Activated CD4-positive, alpha-beta T cell treated with anti-CD3 and anti-CD28 coated beads, Interleukin-2, amount 50 U/mL, for 24 hours (primary cell): ENCODE measurements around the gene TTC32.
"Not testable (repeated sequence)": the region's sequence is repeated elsewhere in the genome, so short reads cannot be mapped to it uniquely, and the experiment has no call there.

Experiments
- DNase-seq, 2 donors: peaks; one replicate each; pipeline ENCODE4 v3.0.0-alpha.2; 2020; ENCODE audit warnings: low read depth in 1 of 2, low spot score in 1 of 2

Gene TTC32

DNA sequence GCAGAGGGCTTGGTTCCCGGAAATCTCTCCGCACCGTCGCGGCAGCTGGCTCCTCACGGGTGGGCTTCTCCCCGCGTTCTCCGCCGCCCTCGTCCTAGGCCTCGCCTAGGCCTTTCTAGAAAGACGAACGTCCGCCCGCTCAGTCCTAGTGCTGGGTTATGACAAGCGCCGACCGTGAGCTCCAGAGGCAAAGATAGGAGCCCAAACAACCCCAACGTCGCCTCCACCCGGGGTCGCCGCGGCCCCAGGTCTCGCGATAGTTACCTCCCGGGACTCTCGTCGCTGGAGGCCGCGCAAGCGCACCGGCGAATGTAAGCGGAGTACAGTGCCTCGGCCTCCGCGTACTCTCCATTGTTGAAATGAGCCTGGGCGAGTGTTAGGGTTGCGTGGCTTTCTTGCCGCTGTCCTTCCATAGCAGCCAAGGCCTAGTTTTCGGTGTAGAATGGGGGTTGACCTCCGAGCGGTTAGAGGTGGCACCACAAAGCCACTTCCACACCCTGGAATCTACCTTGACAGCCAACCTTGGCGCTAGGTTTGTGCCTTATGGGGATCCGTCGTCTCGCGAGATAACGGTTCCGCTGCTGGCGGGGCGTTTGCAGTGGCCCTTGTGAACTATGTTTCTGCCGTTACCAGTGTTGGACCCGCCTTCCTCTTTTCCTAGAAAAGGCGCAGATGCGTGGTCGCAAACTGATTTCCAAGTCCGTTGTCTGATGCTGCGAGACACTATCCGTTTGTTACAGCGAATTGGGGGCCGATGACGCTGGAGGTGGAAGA, at the start of gene TTC32:
Gene TTC32 (minus strand): TSS at position 542 of the 774 bp plus-strand sequence. CDS start 129 bp downstream, at position 413.
- peak; percentile 86 to 89 for DNase-seq

DNA sequence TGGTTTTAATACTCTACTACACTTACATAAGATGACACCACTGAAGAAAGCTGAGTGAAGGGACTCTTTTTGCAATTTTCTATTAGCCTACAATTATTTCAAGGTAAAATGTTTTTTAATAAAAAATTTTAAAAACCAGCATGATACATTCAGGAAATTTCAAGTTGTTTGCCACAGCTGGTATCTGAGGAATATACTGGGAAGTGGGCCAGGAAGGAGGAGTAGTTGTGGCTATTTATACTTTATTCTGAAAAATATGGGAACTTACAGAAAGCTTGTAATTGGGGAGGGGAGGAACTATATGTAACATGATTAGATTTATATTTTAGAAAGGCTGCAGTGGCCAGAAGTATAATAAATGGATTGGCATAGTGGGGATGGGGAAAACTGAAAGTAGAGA, 47.3 kb upstream of the TTC32 start:
- no peak for DNase-seq

DNA sequence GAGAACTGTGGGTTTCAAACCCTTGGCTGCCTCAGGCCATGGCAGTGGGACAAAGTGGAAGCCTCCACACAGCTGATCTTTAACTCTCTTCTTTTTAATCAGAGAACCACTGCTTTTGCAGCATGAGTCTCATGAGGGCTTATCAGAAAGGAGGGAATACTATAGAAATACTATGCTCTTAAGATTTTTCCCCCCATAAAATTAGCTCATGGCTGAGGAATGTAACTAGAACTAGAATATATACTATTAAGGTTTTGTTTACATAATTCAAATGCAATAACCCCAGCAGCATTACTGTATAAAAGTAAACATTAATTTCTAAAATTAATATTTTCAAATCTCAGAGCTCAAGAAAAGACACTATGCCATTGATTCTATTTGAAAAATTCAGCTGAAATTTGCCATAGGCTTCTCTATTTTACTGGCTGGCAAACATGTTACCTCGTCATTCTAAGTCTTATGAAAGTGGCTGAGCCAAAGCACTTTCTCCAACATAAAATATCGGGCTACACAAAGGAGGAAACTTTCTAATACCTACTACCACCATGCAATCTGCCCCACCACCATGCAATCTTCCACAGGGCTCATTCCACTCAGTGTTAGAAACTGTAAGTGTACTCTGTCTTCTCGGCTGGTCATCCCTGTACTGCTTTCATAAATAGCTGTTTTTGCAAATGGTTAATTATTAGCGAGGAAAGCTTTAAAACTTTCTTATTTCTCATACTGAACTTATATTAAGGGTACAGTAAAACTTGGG, 45.6 kb upstream of the TTC32 start:
- no peak for DNase-seq

DNA sequence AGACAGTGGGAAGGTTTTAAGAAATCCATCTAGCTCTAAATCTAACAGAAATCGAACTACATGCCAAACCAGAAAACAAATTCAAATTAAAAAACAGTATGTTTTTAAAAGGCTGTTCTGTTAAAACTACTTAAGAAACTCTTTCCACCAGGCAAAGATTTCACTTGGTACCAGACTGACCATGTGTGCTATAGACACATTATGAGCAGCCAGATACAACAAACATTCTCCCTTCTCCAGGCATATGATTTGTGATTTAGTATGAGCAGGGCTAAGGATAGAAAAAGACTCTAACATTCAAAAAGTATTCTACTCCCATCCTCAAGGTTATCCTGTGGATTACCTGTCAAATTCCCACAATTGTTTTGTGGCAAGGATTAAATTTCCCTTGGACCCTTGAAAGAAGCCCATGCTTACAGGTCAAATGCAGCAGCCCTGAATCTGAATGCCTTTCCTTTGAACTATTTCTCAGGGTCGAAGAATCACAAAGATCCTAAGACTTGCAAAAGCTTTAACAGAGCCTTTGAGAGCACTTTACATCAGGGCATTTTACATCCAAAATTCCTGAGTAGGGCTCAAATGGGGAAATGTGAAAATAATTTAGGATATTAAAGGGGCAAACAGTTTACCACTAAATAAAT, 42.5 kb upstream of the TTC32 start:
- DNase-seq = no peak

DNA sequence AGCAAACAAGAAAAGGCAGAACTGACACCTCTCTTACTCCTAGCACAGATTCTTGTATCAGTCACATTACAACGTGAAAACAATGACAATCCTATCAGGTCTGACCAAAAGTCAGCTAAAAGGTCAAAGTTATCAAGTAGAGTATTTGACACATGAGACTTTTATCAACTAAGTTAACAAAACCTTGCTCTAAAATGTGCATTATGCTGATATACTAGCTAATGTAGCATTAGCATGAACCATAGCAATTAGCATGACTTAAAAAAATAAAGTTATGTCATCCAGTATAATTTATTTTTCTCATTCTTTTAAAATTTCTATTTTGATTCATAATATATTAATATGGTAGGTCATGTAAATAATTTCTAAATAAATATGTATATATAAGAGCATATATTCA, 41.4 kb upstream of the TTC32 start:
- no peak for DNase-seq

DNA sequence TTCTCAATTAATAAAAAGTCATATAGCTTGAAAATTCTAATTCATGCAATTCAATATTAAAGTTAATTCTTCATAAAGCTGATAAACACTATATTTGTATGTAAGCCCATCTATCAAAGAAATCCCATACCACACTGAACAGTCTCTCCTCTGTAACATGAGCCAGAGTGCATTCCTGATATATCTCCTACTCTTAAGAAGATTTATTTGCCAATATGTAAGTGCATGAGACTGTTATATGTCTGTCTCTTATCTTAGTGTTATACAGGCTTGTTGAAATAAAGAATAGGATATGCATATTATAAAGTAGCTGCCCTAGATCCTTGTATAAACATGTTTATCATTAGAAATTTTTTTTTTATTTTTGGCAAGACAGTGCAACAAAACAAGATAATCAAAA, 40.4 kb upstream of the TTC32 start:
- DNase-seq = no peak

DNA sequence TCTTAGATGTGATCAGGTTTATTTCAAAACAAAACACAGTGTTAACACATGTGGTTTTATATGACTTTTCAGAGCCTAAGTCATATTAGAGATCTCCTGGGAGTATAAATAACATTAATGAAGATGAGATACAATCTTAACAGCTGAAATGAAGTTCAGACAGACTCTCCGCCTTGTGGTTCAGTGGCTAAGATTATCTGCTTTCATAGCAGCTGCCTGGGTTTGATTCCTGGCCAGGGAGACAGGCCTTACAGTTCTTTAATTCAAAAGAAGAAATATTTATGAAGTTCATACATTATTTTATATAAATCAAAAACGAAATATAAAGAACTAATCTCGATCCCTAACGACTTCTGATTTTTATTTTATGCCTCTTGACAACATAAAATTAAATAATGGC, 35.2 kb upstream of the TTC32 start:
- no peak for DNase-seq

DNA sequence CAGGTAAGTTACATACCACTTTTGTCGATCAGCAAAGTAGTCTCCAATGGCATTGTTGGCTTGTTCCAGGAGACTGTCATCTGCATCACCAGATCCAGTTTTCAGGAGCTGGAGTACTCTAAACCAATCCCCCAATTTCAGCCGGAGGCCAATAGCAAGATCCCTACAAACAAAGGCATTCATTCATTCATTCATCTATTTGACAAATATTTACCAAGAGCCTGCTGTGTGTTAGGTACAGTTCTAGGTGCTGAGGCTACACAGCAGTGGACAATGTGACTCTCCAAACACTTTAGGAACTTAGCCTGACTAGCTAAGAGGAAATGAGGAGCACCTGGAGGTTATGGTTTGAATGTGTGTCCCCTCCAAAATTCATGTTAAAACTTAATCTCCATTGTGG, 34.4 kb upstream of the TTC32 start:
- no peak for DNase-seq

DNA sequence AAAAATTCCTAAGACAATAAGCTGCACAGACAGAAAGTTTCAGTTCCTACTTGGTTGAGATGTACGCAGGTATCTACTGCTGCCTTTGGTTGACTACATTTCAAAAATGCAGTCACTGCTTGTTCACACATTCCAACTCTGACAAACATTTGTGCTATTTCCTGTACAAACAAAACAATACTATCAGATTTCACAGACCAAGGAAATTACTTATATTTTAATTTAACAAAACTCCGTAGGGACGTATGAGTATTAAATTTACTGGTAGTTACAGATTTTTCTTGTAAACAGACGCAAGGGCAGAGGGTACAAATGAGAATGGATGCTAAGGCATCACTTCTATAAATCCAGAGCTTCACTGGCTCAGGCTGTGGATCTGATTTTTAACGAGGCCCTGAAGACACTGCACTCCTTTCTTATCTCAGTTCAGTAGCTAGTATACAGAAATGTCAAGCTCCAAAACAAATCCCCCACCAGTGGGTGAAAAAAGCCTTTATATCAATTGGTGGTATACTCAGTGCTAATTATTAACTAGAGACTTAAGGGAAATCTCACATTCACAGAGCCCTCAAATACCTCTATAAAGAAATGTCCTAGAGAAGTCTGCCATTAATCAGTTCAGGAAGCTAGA, 31.7 kb upstream of the TTC32 start:
- DNase-seq = no peak

DNA sequence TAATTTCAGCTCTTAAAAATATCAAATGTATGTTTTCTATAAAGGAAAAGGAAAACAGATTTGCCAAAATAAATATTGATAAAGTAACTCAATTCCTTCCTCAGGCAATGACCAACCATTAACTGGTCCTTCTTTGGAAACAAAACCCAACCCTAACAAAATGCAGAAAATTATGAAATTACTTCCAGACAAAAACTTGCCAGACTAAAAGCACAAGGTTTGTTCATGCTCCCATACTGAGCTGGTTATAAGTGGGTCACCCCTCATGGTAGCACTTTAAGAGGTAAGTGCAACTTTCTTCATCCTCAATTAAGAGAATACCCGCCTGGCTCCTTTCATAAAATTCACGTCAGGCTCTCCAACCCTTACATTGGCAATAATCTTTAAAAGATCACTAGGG, 31.1 kb upstream of the TTC32 start:
- no peak for DNase-seq

DNA sequence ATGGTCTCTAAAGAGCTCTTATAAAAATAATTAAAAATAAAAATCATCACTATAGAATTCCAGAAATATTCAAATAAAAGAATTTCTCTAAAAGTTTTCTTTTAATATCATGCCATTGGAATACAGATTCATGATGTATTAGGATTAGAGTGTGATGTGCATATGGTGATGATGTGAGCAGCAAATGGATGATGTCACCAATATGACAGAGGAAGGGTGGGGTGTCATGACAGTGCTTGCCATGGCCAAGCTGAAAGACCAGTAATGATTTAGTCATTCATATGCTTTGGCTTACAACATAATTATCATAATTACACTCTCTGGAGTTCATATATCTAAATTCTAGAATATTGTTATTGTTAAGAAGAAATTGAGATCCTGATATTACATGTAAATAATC, 27.4 kb upstream of the TTC32 start:
- DNase-seq = no peak

DNA sequence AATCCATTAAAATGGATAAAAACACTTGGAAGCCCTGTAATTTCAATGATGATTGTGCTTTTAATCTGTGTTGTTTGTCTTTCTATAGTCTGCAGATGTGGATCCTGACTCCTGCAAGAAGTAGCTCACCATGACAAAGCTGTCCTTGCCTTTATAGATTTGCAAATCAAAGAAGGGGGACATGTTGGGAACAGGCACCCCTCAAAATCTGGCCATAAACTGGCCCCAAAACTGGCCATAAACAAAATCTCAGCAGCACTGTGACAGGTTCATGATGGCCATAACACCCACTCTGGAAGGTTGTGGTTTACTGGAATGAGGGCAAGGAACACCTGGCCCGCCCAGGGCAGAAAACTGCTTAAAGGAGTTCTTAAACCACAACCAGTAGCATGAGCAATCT, 26.0 kb upstream of the TTC32 start:
- DNase-seq = not testable (repeated sequence)

DNA sequence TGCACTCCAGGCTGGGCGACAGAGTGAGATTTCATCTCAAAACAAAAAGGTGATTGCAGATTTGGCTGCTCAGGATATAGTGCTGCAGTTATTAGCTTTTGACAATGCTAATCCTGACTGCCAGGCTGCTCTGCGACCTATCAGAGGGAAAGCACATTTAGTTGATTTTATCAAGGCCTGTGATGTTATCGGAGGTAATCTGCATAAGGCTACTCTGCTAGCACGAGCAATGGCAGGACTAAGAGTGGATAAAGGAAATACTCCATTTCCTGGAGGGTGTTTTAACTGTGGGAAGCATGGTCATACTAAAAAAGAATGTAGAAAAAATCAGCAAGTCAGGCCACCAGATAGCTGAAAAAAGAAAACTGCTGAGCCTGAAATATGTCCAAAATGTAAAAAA, 22.7 kb upstream of the TTC32 start:
- not testable (repeated sequence) for DNase-seq

DNA sequence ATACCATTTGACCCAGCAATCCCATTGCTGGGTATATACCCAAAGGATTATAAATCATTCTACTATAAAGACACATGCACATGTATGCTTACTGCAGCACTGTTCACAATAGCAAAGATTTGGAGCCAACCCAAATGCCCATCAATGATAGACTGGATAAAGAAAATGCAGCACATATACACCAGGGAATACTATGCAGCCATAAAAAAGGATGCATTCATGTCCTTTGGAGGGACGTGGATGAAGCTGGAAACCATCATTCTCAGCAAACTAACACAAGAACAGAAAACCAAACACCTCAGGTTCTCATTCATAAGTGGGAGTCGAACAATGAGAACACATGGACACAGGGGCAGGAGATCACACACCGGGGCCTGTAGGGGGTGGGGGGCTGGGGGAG, 20.4 kb upstream of the TTC32 start:
- not testable (repeated sequence) for DNase-seq

DNA sequence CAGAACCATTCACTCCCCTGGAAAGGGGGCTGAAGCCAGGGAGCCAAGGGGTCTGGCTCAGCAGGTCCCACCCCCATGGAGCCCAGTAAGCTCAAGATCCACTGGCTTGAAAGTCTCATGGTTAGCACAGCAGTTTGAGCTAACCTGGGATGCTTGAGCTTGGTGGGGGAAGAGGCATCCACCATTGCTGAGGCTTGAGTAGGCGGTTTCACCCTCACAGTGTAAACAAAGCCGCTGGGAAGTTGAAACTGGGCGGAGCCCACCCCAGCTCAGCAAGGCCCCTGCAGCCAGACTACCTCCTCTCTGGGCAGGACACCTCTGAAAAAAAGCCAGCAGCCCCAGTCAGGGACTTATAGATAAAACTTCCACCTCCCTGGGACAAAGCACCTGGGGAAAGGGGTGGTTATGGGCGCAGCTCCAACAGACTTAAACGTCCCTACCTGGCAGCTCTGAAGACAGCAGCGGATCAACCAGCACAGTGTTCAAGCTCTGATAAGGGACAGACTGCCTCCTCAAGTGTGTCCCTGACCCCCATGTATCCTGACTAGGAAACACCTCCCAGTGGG, 14.7 kb upstream of the TTC32 start:
- no peak for DNase-seq

DNA sequence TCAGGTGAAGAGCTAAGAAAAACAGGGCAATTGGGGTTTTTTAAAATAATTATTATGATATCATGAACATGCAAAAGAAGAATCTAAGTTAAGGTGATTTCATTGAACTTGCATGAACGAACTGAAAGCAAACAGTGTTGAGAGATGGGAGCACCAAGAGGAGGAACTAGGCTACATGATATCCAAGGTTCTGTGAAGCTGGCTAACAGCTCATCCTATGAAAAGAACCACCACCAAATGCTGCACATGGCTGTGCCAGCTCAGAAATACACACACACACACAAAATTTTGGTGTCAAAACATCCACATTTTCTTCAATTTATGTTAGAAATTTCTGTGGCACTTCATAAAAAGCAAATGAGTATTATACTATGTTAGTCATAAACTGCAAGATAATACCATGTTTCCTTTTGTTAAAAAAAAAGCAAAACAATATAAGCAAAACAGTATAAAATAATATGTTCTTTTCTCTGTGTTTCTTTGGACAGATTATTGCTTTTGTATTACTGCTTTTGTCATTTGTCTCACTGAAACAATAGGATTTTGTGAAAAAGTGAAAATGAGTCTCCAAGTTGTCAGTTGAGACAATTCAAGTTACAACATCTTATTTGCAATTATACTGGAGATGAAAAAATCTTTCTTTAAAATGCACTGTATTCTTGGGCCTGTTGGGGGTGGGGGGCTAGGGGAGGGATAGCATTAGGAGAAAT, 12.6 kb upstream of the TTC32 start:
- no peak for DNase-seq

DNA sequence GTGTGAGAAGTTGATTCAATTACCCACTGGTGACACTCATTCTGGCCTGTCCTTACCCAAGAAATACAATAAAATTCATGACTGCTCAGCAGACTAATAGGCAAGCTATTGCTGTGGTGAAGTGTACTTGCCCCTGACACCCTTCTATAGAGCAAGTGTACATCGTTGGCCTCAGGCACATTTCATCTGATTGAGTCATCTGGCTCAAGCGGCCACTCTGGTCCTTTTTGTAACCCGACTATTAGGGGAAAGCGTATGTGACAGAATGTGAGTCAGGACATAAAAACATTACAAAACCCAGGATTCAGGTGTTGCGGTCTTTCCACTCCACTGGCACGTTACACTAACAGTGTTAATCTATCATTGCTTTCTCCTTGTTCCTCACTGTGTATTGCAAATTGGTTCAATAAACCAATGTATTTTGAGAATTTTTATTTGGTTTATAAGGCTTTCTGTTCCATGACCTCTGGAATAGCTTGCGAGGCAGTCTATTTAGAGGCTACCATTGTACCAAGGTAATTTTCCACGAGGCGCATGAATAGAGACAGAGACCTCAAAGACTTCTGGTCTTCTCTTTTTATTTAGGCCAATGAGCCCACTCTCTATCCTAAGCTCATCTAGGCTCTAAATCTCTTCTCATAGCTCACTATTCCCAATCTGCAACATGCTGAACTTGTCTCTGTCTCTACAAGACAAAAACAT, 10.2 kb upstream of the TTC32 start:
- DNase-seq = no peak

DNA sequence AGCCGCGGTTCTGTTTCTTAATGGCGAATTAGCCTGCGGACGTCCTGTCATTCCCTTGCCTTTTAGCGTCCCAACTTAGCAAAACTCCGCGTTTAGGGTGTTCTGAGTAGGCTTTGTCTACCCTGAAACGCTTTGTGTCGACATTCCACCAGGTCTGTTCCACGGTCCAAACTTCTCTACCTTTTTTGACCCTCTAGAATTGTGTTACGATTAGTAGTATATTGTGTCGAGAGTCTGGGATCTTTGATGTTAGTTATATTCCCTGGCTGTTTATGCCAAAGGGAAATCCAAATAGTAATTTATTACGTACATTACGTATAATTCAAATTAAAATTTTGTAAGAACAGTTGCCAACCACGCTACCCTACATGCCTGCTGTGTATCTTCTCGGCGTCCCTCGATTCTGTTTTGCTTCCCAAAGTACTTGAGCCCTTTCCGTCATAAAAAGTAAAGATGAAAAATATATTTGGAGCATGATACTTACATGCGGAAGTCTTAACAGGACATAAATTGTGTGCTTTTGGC, 495 bp upstream of the TTC32 start:
- DNase-seq = no peak

DNA sequence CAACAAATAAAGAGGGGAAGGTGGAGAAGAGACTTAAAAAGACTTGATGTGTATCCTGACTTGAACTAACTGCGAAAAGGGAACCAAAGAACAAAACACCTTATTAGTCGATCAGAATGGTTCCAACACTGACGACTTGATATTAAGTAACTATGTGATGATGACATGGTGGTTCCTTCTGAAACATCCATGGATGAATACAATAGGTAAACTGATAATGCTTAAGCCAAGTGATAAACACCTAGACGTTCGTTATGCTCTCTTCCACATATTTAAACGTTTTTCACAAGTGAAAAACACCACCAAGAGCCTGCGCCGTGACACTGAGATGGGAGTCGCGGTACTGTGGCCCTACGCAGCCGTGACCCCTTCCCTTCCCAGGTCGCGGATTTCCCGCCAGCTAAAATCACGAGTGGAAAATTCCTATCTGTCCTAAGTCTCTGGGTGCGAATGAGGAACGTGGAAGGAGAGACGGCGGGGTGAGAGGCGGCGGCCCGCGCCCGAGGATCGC, 797 bp downstream of the TTC32 start:
- no peak for DNase-seq
